ENCODE data around the gene SARDH.
"Not testable (repeated sequence)": the region's sequence is repeated elsewhere in the genome, so short reads cannot be mapped to it uniquely, and the experiment has no call there.

Gene SARDH

GRCh38 chr9:133681658-133682306, 56.4 kb downstream of the SARDH start:
- no peak for DNase-seq

- no peak for DNase-seq
Observed at GRCh38 chr9:133680976-133681657, 57.0 kb downstream of the SARDH start.

GRCh38 chr9:133680250-133680975, 57.7 kb downstream of the SARDH start:
- no peak for DNase-seq

- no peak for DNase-seq
Observed at GRCh38 chr9:133679466-133680061, 58.6 kb downstream of the SARDH start.

GRCh38 chr9:133679056-133679455, 59.1 kb downstream of the SARDH start:
- no peak for DNase-seq

GRCh38 chr9:133677126-133678010, 60.8 kb downstream of the SARDH start:
- DNase-seq, result peak; percentile 54

GRCh38 chr9:133676450-133676849, 61.7 kb downstream of the SARDH start:
- no peak for DNase-seq

GRCh38 chr9:133675796-133676195, 62.4 kb downstream of the SARDH start:
- DNase-seq, result not testable (repeated sequence)

- no peak for DNase-seq
Observed at GRCh38 chr9:133674091-133674490, 64.1 kb downstream of the SARDH start.

- DNase-seq, result no peak
Observed at GRCh38 chr9:133673258-133673655, 64.9 kb downstream of the SARDH start.

GRCh38 chr9:133672503-133673257, 65.5 kb downstream of the SARDH start:
- DNase-seq, result no peak

GRCh38 chr9:133671371-133671770, 66.8 kb downstream of the SARDH start:
- DNase-seq, result no peak

GRCh38 chr9:133670466-133670865, 67.7 kb downstream of the SARDH start:
- DNase-seq, result no peak

- DNase-seq, result no peak
Observed at GRCh38 chr9:133669182-133669801, 68.9 kb downstream of the SARDH start.

- no peak for DNase-seq
Observed at GRCh38 chr9:133667759-133668450, 70.2 kb downstream of the SARDH start.

GRCh38 chr9:133666845-133667244, 71.3 kb downstream of the SARDH start:
- DNase-seq, result no peak

GRCh38 chr9:133666387-133666786, 71.8 kb downstream of the SARDH start:
- DNase-seq, result no peak

GRCh38 chr9:133665535-133665934, 72.6 kb downstream of the SARDH start:
- DNase-seq, result no peak

GRCh38 chr9:133665096-133665495, 73.1 kb downstream of the SARDH start:
- no peak for DNase-seq

- no peak for DNase-seq
Observed at GRCh38 chr9:133664173-133665050, 73.7 kb downstream of the SARDH start.

Data from activated naive CD4-positive, alpha-beta T cell treated with Interleukin-2 at 50 U/mL for 16 hours (primary cell).